Stimulated activated CD4-positive, alpha-beta T cell treated with anti-CD3 and anti-CD28 coated beads, Interleukin-4, amount 100 ng/mL, for 48 hours (primary cell): ENCODE results near the gene TDRKH.
"Not testable (repeated sequence)": the region's sequence is repeated elsewhere in the genome, so short reads cannot be mapped to it uniquely, and the experiment has no call there.

Experiments used
- DNase-seq, 2 donors: peaks; one replicate each; pipeline ENCODE4 v3.0.0-alpha.2; 2020; ENCODE audit warnings: low read depth in 2 of 2

Gene TDRKH

GRCh38 chr1:151762941-151763921 is 27.1 kb downstream of the TDRKH start, which contains the start of gene MRPL9:
Gene MRPL9, minus strand, starts transcription at chr1:151763496. Its CDS starts 17 bp downstream, at chr1:151763479.
- DNase-seq = peak; percentile 83 to 85

- no peak for DNase-seq
Observed at GRCh38 chr1:151760597-151761385, 29.5 kb downstream of the TDRKH start.

DNA sequence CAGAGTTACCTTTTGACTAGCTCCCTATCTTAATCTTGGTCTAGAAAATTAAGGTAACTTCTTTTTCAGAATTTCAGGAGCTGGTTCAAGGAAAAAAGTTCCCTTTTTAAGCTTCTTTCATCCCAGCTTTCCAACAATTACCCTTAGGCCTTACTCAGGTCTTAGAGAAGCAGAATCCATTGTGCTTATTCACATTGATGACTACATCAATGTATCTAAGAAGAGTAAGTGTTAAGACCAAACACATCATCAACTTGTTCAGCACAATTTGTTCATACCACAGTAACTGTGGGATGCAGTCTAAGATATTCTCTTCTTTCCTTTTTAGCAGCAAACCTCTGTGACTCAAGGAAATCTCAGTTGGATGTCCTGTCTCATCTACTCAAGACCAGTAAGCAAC is 31.1 kb downstream of the TDRKH start:
- no peak for DNase-seq

- DNase-seq = no peak
Observed at GRCh38 chr1:151756291-151756690, 34.0 kb downstream of the TDRKH start.

- no peak for DNase-seq
Observed at GRCh38 chr1:151741516-151741915, 48.8 kb downstream of the TDRKH start.

DNA sequence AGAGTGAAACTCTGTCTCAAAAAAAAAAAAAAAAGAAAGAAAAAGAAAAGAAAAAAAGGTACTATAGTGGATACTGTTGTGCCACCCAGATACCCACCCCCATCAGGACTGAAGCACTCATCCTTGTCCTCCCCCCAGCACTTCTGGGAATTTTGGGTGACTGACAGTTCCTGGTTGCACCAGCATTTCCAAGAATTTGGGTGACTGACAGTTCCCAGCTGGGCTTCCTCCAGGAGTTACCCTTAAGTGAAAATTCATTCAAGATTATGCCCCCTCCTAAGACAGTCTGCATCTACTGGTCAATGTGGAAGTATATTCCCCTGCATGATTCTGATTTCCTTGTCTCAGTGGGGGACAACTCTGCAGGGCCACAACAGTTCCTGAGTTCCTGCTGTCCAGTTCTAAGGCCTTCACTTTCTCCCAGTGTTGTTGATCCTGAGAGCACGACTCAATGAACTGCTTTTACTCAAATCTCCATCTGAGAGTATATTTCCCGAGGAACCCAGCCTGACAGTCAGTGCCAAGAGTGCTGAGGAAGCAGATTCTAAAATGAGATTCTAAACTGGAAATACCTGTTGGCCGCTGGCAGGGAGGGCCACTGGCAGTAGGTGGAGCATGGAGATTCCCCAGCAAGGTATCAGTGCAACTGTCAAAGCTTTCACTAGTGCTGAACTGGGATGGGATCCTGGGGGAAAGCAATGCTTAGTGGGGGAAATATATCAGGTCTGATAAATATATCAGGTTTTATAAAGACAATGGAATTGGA is 50.5 kb downstream of the TDRKH start:
- DNase-seq = no peak

DNA sequence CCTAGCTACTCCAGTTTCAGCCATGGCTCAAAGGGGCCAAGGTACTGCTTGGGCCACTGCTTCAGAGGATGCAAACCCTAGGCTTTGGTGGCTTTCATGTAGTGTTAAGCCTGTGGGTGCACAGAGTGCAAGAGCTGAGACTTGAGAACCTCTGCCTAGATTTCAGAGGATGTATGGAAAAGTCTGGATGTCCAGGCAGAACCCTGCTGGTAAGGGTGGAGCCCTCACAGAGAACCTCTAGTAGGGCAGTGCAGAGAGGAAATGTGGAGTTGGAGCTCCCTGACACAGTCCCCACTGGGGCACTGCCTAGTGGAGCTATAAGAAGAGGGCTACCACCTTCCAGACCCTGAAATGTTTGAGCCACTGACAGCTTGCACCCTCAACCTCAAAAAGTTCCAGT is 52.8 kb downstream of the TDRKH start:
- DNase-seq = no peak

DNA sequence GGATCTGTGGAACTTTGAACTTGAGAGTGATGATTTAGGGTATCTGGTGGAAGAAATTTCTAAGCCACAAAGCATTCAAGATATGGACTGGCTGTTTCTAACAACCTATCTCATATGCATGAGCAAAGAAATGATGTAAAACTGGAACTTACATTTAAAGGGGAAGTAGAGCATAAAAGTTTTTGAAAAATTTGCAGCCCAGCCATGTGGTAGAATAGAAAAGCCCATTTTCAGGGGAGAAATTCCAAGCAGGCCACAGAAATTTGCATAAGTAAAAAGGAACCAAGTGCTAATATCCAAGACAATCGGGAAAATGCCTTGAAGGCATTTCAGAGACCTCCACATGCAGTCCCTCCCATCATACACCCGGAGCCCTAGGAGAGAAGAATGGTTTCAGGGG is 53.3 kb downstream of the TDRKH start:
- no peak for DNase-seq

GRCh38 chr1:151733995-151734394 is 56.3 kb downstream of the TDRKH start:
- not testable (repeated sequence) for DNase-seq

DNA sequence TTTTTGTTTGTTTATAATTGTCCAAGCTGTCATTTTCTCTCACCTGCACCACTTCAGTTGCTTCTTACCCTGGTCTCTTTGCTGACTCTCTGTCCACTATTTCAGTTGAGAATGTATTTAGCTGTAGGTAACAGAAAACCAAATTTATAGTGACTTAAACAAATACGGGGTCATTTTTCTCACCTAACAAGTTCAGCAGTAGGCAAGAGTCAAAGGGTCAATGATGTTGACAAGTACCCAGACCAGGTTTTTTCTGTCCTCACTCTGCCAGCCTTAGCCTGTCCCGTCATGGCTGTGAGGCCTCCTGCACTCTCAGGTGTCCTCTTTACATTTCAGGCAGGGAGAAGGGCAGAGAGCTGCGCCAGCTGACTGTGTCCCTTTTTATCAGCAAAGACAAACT is 57.2 kb downstream of the TDRKH start:
- DNase-seq = no peak

GRCh38 chr1:151729966-151730291 is 60.4 kb downstream of the TDRKH start:
- no peak for DNase-seq

- DNase-seq = no peak
Observed at GRCh38 chr1:151729157-151729965, 60.9 kb downstream of the TDRKH start.

- no peak for DNase-seq
Observed at GRCh38 chr1:151728151-151729054, 61.9 kb downstream of the TDRKH start.

DNA sequence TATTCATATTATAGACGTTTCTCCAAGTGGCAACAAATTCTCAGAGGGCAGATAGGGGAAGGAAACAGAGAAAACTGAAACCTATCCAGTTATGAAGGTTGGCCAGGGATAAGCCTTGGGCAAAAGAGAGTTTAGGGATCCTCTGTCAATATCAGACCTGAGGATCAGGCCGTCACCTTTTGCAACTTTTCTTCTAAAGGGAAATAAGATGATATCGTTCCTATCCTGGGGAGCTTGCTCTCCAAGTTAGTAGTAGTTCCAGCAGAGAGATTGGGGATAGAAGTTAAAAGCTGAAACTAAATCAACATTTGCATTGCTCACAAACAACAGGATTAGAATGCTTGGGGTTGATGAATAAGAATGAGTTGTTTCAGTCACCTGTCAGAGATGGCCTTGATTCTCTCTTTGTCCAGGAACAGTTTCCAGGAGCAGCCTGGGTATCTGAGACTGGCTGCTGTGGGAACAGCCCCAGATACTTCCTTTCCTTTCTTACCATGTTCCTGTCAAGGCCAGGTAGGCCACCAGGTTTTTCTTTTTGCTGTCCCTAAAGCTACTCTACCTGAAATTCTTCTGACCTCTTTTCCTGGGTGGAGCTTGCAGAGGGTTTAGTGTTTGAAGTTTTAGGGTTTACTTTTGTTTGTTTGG is 66.5 kb downstream of the TDRKH start:
- no peak for DNase-seq
